Gastroesophageal sphincter (tissue), 4 donors: ENCODE data around the gene FAM120A. TPM values are rescaled to one million over a fixed set of nuclear protein-coding genes. Genes with fewer than 3 reads are reported as not detected.
"Not testable (repeated sequence)": the region's sequence is repeated elsewhere in the genome, so short reads cannot be mapped to it uniquely, and the experiment has no call there.

ENCODE experiments used
- ATAC-seq: fragments of 150-250 bp; one replicate; pipeline ENCODE4 v1.9.1; 2016; ENCODE audit warnings: mild to moderate bottlenecking, moderate library complexity
- H3K27ac ChIP-seq, 4 donors: fragments of 200-600 bp; sonication (generic) in 3 of 4; 1 replicate in 3 of 4; 2 replicates in 1 of 4; pipeline ENCODE4 v1.5.1; 2016 to 2019
- H3K27me3 ChIP-seq: fragments of 200-600 bp; sonication (generic); one replicate; pipeline ENCODE4 v1.5.1; 2019
- H3K36me3 ChIP-seq, 2 donors: fragments of 200-600 bp; sonication (generic); one replicate each; pipeline ENCODE4 v1.5.1; 2019; ENCODE audit warnings: control low read depth in 1 of 2
- H3K4me1 ChIP-seq, 3 donors: fragments of 200-600 bp; sonication (generic); 1 replicate in 2 of 3; 2 replicates in 1 of 3; pipeline ENCODE4 v1.5.1; 2016 to 2019; ENCODE audit warnings: control low read depth in 2 of 3
- H3K4me3 ChIP-seq, 2 donors: fragments of 200-600 bp; sonication (generic); one replicate each; pipeline ENCODE4 v1.5.1; 2019; ENCODE audit warnings: mild to moderate bottlenecking in 1 of 2, moderate library complexity in 1 of 2
- H3K9me3 ChIP-seq, 3 donors: fragments of 200-600 bp; sonication (generic); one replicate each; pipeline ENCODE4 v1.5.1; 2017 to 2019; ENCODE audit warnings: control low read depth in 2 of 3
- EP300 ChIP-seq: sonication (generic); formaldehyde crosslinking; IDR thresholded peaks from one replicate; pipeline ENCODE4 v1.6.1; 2017; ENCODE audit warnings: antibody characterized with exemption, mild to moderate bottlenecking
- POLR2A ChIP-seq, 2 donors: fragments of 450-650 bp; IDR thresholded peaks; one replicate each; pipeline ENCODE4 v1.6.1; 2017; ENCODE audit warnings: antibody characterized with exemption in 2 of 2, mild to moderate bottlenecking in 2 of 2, moderate library complexity in 1 of 2
- POLR2AphosphoS5 ChIP-seq: sonication (generic); formaldehyde crosslinking; IDR thresholded peaks from one replicate; pipeline ENCODE4 v1.6.1; 2017; ENCODE audit warnings: antibody characterized with exemption
- WGBS, 2 donors: methylation state at CpG; one replicate each; pipeline ENCODE4 v1.1.5; 2018; ENCODE audit warnings: low coverage in 1 of 2; 5-methylcytosine and 5-hydroxymethylcytosine counted together
- total RNA-seq, 4 donors: library from RNA; depleted of rRNA; stranded (reverse); fragments of >200 nt; gene quantifications; one replicate each; pipeline ENCODE4 v1.1.0, GENCODE V29; 2016
- TF ChIP-seq, protein P1 (sequence below), 4 experiments: fragments of 200-600 bp in 2 of 4; fragments of 450-650 bp in 2 of 4; sonication (generic) in 1 of 4; IDR thresholded peaks; one replicate each; pipeline ENCODE4 v1.5.1; 2017 to 2019; ENCODE audit warnings: antibody characterized with exemption in 4 of 4, mild to moderate bottlenecking in 2 of 4, moderate library complexity in 2 of 4

FAM120A gene
- total RNA-seq, 4 donors from 2014 or later, result 68.6 to 116 (median 75.7) TPM

- 94 to 95% methylated on average over 5 to 6 of the region's 7 CpGs for WGBS, 2 donors
- H3K27ac ChIP-seq, result peak overlapping the region in 1 of 4 donors; percentile 9
- TF ChIP-seq POLR2A (IDR thresholded peaks at IDR 0.05), result no peak
- no peak for TF ChIP-seq POLR2AphosphoS5
- no peak overlapping the region for H3K4me3 ChIP-seq
- no peaks in the 10 kb centered on the region for H3K27me3 ChIP-seq
- peaks cover 0 to 44% (median 0%) of the 10 kb centered on the region in 3 donors for H3K4me1 ChIP-seq
- peaks cover 0 to 13% of the 10 kb centered on the region in 2 donors for H3K36me3 ChIP-seq
- no peak for ATAC-seq
- H3K9me3 ChIP-seq, result no peaks in the 10 kb centered on the region
These were observed 58.6 kb downstream of the FAM120A start for GRCh38 chr9:93510041-93510440.

DNA sequence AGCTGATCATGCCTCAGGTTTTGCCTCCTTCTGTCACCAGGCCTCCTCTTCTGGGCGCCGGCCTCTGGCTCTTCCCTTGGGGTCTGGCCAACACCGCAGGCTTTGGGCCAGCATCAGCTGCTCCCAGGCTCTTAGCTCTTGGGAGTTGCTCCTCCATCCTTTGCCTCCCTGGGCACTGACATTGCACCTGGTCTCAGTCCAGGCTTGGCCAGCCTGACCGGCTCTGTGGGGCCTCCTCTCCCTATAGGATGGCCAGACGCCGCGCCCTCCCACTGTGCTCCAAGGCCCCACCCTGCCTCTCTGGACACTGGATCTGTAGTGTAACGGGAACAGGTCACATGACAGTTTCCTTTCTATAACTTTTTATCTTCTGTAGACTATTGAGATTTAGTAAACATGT, 59.7 kb downstream of the FAM120A start:
- not testable (repeated sequence) for H3K4me3 ChIP-seq, H3K27me3 ChIP-seq, H3K9me3 ChIP-seq
- Histone ChIP-seq H3K36me3 (peaks cover 0 to 14% of the 10 kb centered on the region in 2 donors), H3K4me1 (peaks cover 0 to 33% (median 0%) of the 10 kb centered on the region in 3 donors), H3K27ac (peak overlapping the region in 2 of 4 donors; percentile 30 to 35)
- ATAC-seq, result peak; percentile 63
- WGBS, 2 donors, result 55 to 80% methylated on average over 4 to 5 of the region's 8 CpGs

GRCh38 chr9:93512170-93512812, 60.8 kb downstream of the FAM120A start:
- Histone ChIP-seq H3K36me3 (peaks cover 0 to 25% of the 10 kb centered on the region in 2 donors), H3K27ac (peak overlapping the region in 1 of 4 donors; percentile 35), H3K4me1 (peaks cover 0 to 29% (median 0%) of the 10 kb centered on the region in 3 donors)
- H3K9me3 ChIP-seq, H3K27me3 ChIP-seq, ATAC-seq, H3K4me3 ChIP-seq: not testable (repeated sequence)
- 72 to 79% methylated on average over 6 to 10 of the region's 10 CpGs for WGBS, 2 donors

DNA sequence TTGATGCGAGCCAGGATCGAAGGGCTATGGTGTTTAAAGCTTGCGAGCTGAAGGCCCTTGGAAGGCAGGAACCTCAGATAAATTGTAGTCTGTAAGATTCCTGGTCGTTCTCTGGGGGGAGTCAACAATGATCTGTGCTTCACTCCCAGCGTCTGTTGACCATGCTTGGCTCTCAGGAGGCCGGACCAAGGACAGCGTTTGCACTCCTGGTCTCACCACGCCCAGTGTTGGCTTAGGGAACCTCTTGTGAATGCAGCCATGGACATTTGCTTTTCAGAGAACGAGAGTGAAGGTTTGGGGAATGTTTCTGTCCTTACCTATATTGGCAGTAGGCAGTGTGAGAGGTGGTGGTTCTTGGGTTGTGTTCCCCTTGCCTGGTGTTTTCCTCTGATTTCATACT, 62.1 kb downstream of the FAM120A start:
- no peak overlapping the region for H3K27ac ChIP-seq
- no peak for ATAC-seq
- H3K4me3 ChIP-seq, result no peak overlapping the region
- WGBS, 2 donors, result 88 to 94% methylated on average over 7 to 8 of the region's 9 CpGs
- TF ChIP-seq EP300 (no peak), POLR2AphosphoS5 (no peak), POLR2A (IDR thresholded peaks at IDR 0.05) (no peak)
- TF ChIP-seq, protein P1, sequence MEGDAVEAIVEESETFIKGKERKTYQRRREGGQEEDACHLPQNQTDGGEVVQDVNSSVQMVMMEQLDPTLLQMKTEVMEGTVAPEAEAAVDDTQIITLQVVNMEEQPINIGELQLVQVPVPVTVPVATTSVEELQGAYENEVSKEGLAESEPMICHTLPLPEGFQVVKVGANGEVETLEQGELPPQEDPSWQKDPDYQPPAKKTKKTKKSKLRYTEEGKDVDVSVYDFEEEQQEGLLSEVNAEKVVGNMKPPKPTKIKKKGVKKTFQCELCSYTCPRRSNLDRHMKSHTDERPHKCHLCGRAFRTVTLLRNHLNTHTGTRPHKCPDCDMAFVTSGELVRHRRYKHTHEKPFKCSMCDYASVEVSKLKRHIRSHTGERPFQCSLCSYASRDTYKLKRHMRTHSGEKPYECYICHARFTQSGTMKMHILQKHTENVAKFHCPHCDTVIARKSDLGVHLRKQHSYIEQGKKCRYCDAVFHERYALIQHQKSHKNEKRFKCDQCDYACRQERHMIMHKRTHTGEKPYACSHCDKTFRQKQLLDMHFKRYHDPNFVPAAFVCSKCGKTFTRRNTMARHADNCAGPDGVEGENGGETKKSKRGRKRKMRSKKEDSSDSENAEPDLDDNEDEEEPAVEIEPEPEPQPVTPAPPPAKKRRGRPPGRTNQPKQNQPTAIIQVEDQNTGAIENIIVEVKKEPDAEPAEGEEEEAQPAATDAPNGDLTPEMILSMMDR (IDR thresholded peaks at IDR 0.05), result no peak
- H3K4me1 ChIP-seq, result peaks cover 0 to 28% (median 0%) of the 10 kb centered on the region in 3 donors
- peaks cover 0 to 34% of the 10 kb centered on the region in 2 donors for H3K36me3 ChIP-seq
- no peaks in the 10 kb centered on the region for H3K27me3 ChIP-seq
- H3K9me3 ChIP-seq, result no peaks in the 10 kb centered on the region

GRCh38 chr9:93517331-93517730, 65.8 kb downstream of the FAM120A start:
- peaks cover 0 to 59% of the 10 kb centered on the region in 2 donors for H3K36me3 ChIP-seq
- no peaks in the 10 kb centered on the region for H3K9me3 ChIP-seq
- ATAC-seq, result no peak
- H3K4me1 ChIP-seq, result peaks cover 0 to 14% (median 0%) of the 10 kb centered on the region in 3 donors
- no peaks in the 10 kb centered on the region for H3K27me3 ChIP-seq
- WGBS, 2 donors, result 13 to 50% methylated on average over 1 of the region's 1 CpG
- TF ChIP-seq, protein P1 (IDR thresholded peaks at IDR 0.05), result no peak
- TF ChIP-seq POLR2AphosphoS5 (no peak), POLR2A (IDR thresholded peaks at IDR 0.05) (no peak), EP300 (no peak)
- H3K4me3 ChIP-seq, result no peak overlapping the region
- H3K27ac ChIP-seq, result no peak overlapping the region

DNA sequence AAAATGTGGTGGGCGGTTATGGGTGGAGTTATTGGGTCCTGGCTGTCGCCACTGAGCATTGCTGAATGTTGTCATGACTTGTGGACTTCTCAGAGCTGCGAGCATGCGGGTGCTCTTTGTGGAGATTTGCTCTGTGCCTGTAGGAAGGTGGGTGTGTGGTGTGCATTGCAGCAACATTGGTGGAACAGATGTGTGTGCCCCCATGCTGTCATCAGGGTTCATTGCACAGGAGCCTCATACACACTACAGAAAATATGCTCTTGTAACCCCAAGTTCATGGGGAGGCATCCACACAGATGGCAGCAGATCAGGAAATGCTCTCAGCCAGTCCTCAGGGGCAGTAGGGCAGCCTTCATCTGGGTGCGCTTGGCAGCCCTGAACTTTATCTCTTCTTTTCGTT, 69.0 kb downstream of the FAM120A start:
- Histone ChIP-seq H3K9me3 (no peaks in the 10 kb centered on the region), H3K27me3 (no peaks in the 10 kb centered on the region), H3K27ac (no peak overlapping the region), H3K4me3 (no peak overlapping the region), H3K36me3 (peaks cover 0 to 69% of the 10 kb centered on the region in 2 donors), H3K4me1 (peaks cover 0 to 21% (median 0%) of the 10 kb centered on the region in 3 donors)
- TF ChIP-seq POLR2AphosphoS5 (no peak), POLR2A (IDR thresholded peaks at IDR 0.05) (no peak), EP300 (no peak)
- TF ChIP-seq, protein P1 (IDR thresholded peaks at IDR 0.05), result no peak
- 90 to 95% methylated on average over 6 of the region's 6 CpGs for WGBS, 2 donors
- no peak for ATAC-seq
